Mesenchymal stem cell (in vitro differentiated cells and primary cell): Measurements from ENCODE around the gene PTPRD.

ENCODE experiments used
- DNase-seq: peaks from one replicate; pipeline ENCODE4 v3.0.0-alpha.2; 2013
- H2AFZ ChIP-seq: one replicate; pipeline ENCODE4 v1.6.1; 2013; ENCODE audit warnings: low read depth, mild to moderate bottlenecking, control low read depth, inconsistent platforms, low read length, moderate library complexity
- H2AK5ac ChIP-seq: 2 replicates; pipeline ENCODE4 v1.6.1; 2013; ENCODE audit warnings: low read length, moderate library complexity, mild to moderate bottlenecking, inconsistent platforms; ENCODE audit not compliant: severe bottlenecking
- H2BK120ac ChIP-seq: one replicate; pipeline ENCODE4 v1.6.1; 2013; ENCODE audit warnings: low read depth, mild to moderate bottlenecking, inconsistent platforms, low read length, moderate library complexity
- H2BK12ac ChIP-seq, 2 experiments: one replicate each; pipeline ENCODE4 v1.6.1; 2013; ENCODE audit warnings: inconsistent platforms in 2 of 2, low read length in 2 of 2, mild to moderate bottlenecking in 2 of 2, moderate library complexity in 2 of 2, control low read depth in 1 of 2
- H2BK15ac ChIP-seq: one replicate; pipeline ENCODE4 v1.6.1; 2013; ENCODE audit warnings: mild to moderate bottlenecking, low read depth, inconsistent platforms; ENCODE audit not compliant: poor library complexity, severe bottlenecking
- H2BK5ac ChIP-seq: 2 replicates; pipeline ENCODE4 v1.6.1; 2013; ENCODE audit warnings: low read depth, mild to moderate bottlenecking, low read length, control low read depth, inconsistent platforms; ENCODE audit not compliant: poor library complexity, severe bottlenecking
- H3K14ac ChIP-seq, 2 experiments: one replicate each; pipeline ENCODE4 v1.6.1; 2013; ENCODE audit warnings: inconsistent platforms in 2 of 2, low read length in 2 of 2, control low read depth in 1 of 2, mild to moderate bottlenecking in 1 of 2, moderate library complexity in 1 of 2
- H3K18ac ChIP-seq, 2 experiments: one replicate each; pipeline ENCODE4 v1.6.1; 2013; ENCODE audit warnings: inconsistent platforms in 2 of 2, low read length in 2 of 2, control low read depth in 1 of 2, low read depth in 1 of 2, mild to moderate bottlenecking in 1 of 2
- H3K23ac ChIP-seq, 2 experiments: one replicate each; pipeline ENCODE4 v1.6.1; 2013; ENCODE audit warnings: inconsistent platforms in 2 of 2, low read length in 2 of 2, mild to moderate bottlenecking in 2 of 2, moderate library complexity in 2 of 2, control low read depth in 1 of 2
- H3K27ac ChIP-seq: 2 replicates; pipeline ENCODE4 v1.5.1; 2013; ENCODE audit warnings: mild to moderate bottlenecking, moderate library complexity, low read length, control low read depth, inconsistent platforms; ENCODE audit not compliant: poor library complexity, severe bottlenecking
- H3K27me3 ChIP-seq, 2 experiments: 2 replicates each; pipeline versions ENCODE4 v1.6.1 to v1.7.0; 2013; ENCODE audit warnings: low read length in 2 of 2, mild to moderate bottlenecking in 2 of 2, moderate library complexity in 2 of 2, control low read depth in 1 of 2, inconsistent platforms in 1 of 2; ENCODE audit not compliant: control insufficient read depth in 1 of 2, insufficient read depth in 1 of 2
- H3K36me3 ChIP-seq, 2 experiments: 2 replicates each; pipeline versions ENCODE4 v1.6.1 to v1.7.0; 2013; ENCODE audit warnings: low read length in 2 of 2, control low read depth in 1 of 2, inconsistent platforms in 1 of 2, low read depth in 1 of 2, mild to moderate bottlenecking in 1 of 2; ENCODE audit not compliant: insufficient read depth in 2 of 2, control insufficient read depth in 1 of 2
- H3K4ac ChIP-seq, 2 experiments: one replicate each; pipeline ENCODE4 v1.6.1; 2013; ENCODE audit warnings: inconsistent platforms in 2 of 2, low read length in 2 of 2, mild to moderate bottlenecking in 2 of 2, moderate library complexity in 2 of 2, control low read depth in 1 of 2, low read depth in 1 of 2
- H3K4me1 ChIP-seq: 2 replicates; pipeline ENCODE4 v1.6.1; 2013; ENCODE audit warnings: low read depth, low read length, control low read depth; ENCODE audit not compliant: control insufficient read depth, insufficient read depth
- H3K4me2 ChIP-seq: 2 replicates; pipeline ENCODE4 v1.6.1; 2013; ENCODE audit warnings: low read length, mild to moderate bottlenecking, inconsistent platforms; ENCODE audit not compliant: poor library complexity, severe bottlenecking
- H3K4me3 ChIP-seq, 2 experiments: 2 replicates each; pipeline versions ENCODE4 v1.5.1 to v1.7.0; 2013; ENCODE audit warnings: low read length in 2 of 2, mild to moderate bottlenecking in 2 of 2, control low read depth in 1 of 2, low read depth in 1 of 2; ENCODE audit not compliant: insufficient read depth in 1 of 2
- H3K79me1 ChIP-seq: replicated peaks from 2 replicates; pipeline ENCODE4 v1.6.1; 2013; ENCODE audit warnings: mild to moderate bottlenecking, control low read depth, low read length, inconsistent platforms; ENCODE audit not compliant: poor library complexity, severe bottlenecking
- H3K9ac ChIP-seq: 2 replicates; pipeline ENCODE4 v1.7.0; 2013; ENCODE audit warnings: mild to moderate bottlenecking, low read length, moderate library complexity
- H3K9me3 ChIP-seq: 2 replicates; pipeline ENCODE4 v1.7.0; 2013; ENCODE audit warnings: mild to moderate bottlenecking, low read length; ENCODE audit not compliant: control insufficient read depth
- H4K8ac ChIP-seq: one replicate; pipeline ENCODE4 v1.6.1; 2013; ENCODE audit warnings: inconsistent platforms, mild to moderate bottlenecking, low read length, moderate library complexity
- H4K91ac ChIP-seq: one replicate; pipeline ENCODE4 v1.6.1; 2013; ENCODE audit warnings: mild to moderate bottlenecking, low read length, inconsistent platforms
- WGBS: methylation state at CpG from one replicate; pipeline ENCODE4 v1.1.7; 2013; ENCODE audit warnings: mixed read lengths; 5-methylcytosine and 5-hydroxymethylcytosine counted together

The PTPRD gene

DNA sequence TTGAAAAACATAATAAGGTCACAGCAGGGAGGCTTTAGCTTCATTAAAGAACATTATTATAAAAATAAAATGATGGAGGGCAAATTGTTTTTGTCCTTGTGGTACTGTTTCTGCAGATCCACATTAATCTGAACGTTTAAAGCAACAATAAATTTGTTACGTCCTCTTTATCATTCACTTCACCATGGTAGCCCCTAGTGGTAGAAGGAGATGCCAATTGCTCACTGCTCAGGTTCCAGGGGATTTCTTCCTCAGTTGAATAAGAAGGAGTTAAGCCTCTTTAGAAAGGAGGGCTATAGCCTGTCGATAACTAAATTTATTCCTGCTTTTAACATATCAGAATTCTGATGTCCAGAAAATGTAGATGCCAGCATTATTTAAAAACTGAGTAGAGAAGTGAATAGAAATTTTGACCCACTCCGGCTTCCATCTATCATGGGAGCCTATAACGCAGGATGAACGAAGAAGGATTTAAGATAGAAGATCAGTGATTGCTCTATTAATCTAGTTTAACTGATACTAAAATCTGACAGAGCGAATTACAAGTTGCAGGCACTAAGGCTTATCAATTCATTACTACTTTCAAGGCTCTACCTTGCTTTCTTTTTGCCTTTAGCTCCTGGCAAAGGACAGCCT lies 692.3 kb downstream of the PTPRD start:
- no peak overlapping the region for H3K4me3 ChIP-seq
- no peak overlapping the region for H2BK120ac ChIP-seq
- H3K27ac ChIP-seq: no peak overlapping the region
- no peak overlapping the region for H3K18ac ChIP-seq
- H3K4me1 ChIP-seq: no peaks in the 10 kb centered on the region
- H3K79me1 ChIP-seq: no peaks in the 10 kb centered on the region
- H3K27me3 ChIP-seq: no peaks in the 10 kb centered on the region
- H3K4ac ChIP-seq: no peak overlapping the region
- H3K14ac ChIP-seq: no peak overlapping the region
- H3K9me3 ChIP-seq: peaks cover 13% of the 10 kb centered on the region
- no peak overlapping the region for H2BK5ac ChIP-seq
- no peak overlapping the region for H2AFZ ChIP-seq
- no peak for DNase-seq
- H3K36me3 ChIP-seq: no peaks in the 10 kb centered on the region
- WGBS: 84% methylated on average over 6 of the region's 7 CpGs
- H4K8ac ChIP-seq: no peak overlapping the region
- H2BK15ac ChIP-seq: no peak overlapping the region
- no peak overlapping the region for H2AK5ac ChIP-seq
- no peak overlapping the region for H3K4me2 ChIP-seq
- no peak overlapping the region for H3K9ac ChIP-seq
- H2BK12ac ChIP-seq: no peak overlapping the region
- H4K91ac ChIP-seq: no peak overlapping the region
- no peak overlapping the region for H3K23ac ChIP-seq

DNA sequence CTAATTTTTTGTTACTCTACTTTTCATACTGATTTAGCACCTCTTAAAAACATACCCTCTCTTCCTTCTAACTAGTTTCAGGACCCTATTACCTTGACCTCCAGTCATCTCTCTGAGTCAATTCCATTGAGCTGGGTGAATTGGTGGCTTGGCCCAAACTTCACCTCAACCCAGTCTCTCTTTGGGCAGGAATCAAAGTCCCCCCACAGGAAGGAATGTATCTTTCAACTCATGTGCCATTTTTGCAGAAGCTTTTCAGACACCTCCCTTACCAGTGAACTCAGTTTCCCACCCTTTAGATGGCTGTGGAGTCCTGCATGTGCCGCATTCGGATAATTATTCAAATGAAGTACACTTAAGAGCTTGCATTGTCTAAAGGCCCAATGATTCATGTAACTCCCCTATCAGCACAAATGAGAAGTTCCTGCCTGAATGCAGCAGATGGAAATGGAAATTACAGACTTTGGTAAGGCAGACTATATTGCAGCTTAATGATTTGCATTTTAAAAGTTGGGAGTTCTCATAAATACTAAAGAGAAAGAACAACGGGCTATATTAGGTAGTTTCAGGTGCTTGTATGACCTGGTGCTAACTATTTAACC lies 693.5 kb downstream of the PTPRD start:
- peaks cover 0 to 3% of the 10 kb centered on the region in 2 experiments for H3K36me3 ChIP-seq

DNA sequence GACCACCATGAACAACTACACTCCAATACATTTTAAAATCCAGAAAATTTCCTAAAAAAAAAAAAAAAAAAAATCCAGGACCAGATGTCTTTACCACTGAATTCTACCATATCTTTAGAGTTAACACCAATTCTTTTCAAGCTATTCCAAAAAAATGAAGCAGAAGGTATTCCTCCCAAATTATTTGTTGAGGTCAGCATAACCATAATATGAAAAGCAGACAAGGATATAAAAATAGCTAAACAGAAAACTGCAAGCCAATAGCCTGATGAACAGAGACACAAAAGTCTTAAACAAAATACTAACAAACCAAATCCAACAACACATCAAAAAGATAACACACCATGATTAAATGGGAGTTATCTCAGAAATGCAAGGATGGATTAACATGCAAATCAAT lies 695.4 kb downstream of the PTPRD start:
- peaks cover 0 to 3% of the 10 kb centered on the region in 2 experiments for H3K36me3 ChIP-seq
- peaks cover 5% of the 10 kb centered on the region for H3K4me1 ChIP-seq
- no peak overlapping the region for H2BK12ac ChIP-seq
- no peak for DNase-seq
- H4K8ac ChIP-seq: no peak overlapping the region
- no peak overlapping the region for H3K4me2 ChIP-seq
- H3K9ac ChIP-seq: no peak overlapping the region
- H3K14ac ChIP-seq: no peak overlapping the region
- H3K27me3 ChIP-seq: no peaks in the 10 kb centered on the region
- peaks cover 26% of the 10 kb centered on the region for H3K9me3 ChIP-seq
- H4K91ac ChIP-seq: no peak overlapping the region
- H2BK120ac ChIP-seq: no peak overlapping the region
- H3K79me1 ChIP-seq: no peaks in the 10 kb centered on the region
- H3K4ac ChIP-seq: no peak overlapping the region
- H3K4me3 ChIP-seq: no peak overlapping the region
- H2AK5ac ChIP-seq: no peak overlapping the region
- no peak overlapping the region for H2BK5ac ChIP-seq
- H3K18ac ChIP-seq: no peak overlapping the region
- no peak overlapping the region for H2BK15ac ChIP-seq
- H3K27ac ChIP-seq: no peak overlapping the region
- H3K23ac ChIP-seq: no peak overlapping the region
- no peak overlapping the region for H2AFZ ChIP-seq

More for the DNA sequence above, 693.5 kb downstream of the PTPRD start:
- H3K23ac ChIP-seq: no peak overlapping the region
- peaks cover 26% of the 10 kb centered on the region for H3K9me3 ChIP-seq
- H3K79me1 ChIP-seq: no peaks in the 10 kb centered on the region
- no peak overlapping the region for H4K91ac ChIP-seq
- no peak for DNase-seq
- H4K8ac ChIP-seq: no peak overlapping the region
- no peak overlapping the region for H2BK15ac ChIP-seq
- no peak overlapping the region for H3K27ac ChIP-seq
- no peak overlapping the region for H3K9ac ChIP-seq
- H3K18ac ChIP-seq: no peak overlapping the region
- H3K4me3 ChIP-seq: no peak overlapping the region
- H2AK5ac ChIP-seq: no peak overlapping the region
- H3K4ac ChIP-seq: no peak overlapping the region
- no peak overlapping the region for H3K14ac ChIP-seq
- no peak overlapping the region for H2BK5ac ChIP-seq
- H2AFZ ChIP-seq: no peak overlapping the region
- no peak overlapping the region for H2BK12ac ChIP-seq
- H2BK120ac ChIP-seq: no peak overlapping the region
- 86% methylated on average over 3 of the region's 3 CpGs for WGBS
- H3K4me2 ChIP-seq: no peak overlapping the region
- no peaks in the 10 kb centered on the region for H3K27me3 ChIP-seq
- no peaks in the 10 kb centered on the region for H3K4me1 ChIP-seq

DNA sequence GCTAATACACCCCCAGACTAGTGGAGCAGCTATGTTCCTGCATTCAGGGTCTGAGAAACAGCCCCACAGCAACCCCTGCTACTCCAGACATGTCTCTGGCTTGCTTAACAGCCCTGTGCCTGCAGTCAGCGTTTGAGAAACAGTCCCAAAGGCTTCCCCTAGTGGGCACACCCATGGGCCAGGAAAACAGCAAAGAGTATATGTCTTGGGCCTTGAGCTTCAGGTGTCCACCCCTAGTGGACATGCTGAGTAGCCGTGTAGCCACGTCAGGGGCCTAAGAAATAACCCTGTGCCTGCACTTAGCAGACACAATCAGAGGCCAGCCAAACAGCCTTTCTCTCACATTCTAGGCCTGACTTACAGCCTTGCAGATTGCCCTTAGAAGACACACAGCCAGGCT lies 698.6 kb downstream of the PTPRD start:
- Histone ChIP-seq H3K4me2 (no peak overlapping the region), H4K8ac (no peak overlapping the region), H2AFZ (no peak overlapping the region), H3K14ac (no peak overlapping the region), H2BK120ac (no peak overlapping the region), H3K4ac (no peak overlapping the region), H4K91ac (no peak overlapping the region), H3K27me3 (no peaks in the 10 kb centered on the region), H3K27ac (no peak overlapping the region), H3K4me1 (peaks cover 5% of the 10 kb centered on the region), H2AK5ac (peak overlapping the region; percentile 19), H2BK12ac (no peak overlapping the region), H3K9ac (no peak overlapping the region), H2BK15ac (no peak overlapping the region), H3K36me3 (peaks cover 0 to 3% of the 10 kb centered on the region in 2 experiments), H3K18ac (no peak overlapping the region), H2BK5ac (no peak overlapping the region), H3K23ac (no peak overlapping the region), H3K4me3 (no peak overlapping the region), H3K79me1 (no peaks in the 10 kb centered on the region), H3K9me3 (peaks cover 26% of the 10 kb centered on the region)
- 57% methylated on average over 3 of the region's 3 CpGs for WGBS
- no peak for DNase-seq
